ENCODE results near the gene PIK3CB. TPM values are rescaled to one million over a fixed set of nuclear protein-coding genes. Genes with fewer than 3 reads are reported as not detected.

The PIK3CB gene
- total and polyA plus RNA-seq, 10 of the 15 experiments (the other 5 are each of a cell fraction or from before 2014, with no cell fraction given) = 5.0 to 18.4 (median 10.4) TPM

GRCh38 chr3:138797508-138798038 is 37.2 kb downstream of the PIK3CB start (continued):
- no peak for TF ChIP-seq E4F1 (IDR thresholded peaks at IDR 0.05; ENCODE audit: borderline replicate concordance, partially characterized antibody)
- TF ChIP-seq, protein P1, sequence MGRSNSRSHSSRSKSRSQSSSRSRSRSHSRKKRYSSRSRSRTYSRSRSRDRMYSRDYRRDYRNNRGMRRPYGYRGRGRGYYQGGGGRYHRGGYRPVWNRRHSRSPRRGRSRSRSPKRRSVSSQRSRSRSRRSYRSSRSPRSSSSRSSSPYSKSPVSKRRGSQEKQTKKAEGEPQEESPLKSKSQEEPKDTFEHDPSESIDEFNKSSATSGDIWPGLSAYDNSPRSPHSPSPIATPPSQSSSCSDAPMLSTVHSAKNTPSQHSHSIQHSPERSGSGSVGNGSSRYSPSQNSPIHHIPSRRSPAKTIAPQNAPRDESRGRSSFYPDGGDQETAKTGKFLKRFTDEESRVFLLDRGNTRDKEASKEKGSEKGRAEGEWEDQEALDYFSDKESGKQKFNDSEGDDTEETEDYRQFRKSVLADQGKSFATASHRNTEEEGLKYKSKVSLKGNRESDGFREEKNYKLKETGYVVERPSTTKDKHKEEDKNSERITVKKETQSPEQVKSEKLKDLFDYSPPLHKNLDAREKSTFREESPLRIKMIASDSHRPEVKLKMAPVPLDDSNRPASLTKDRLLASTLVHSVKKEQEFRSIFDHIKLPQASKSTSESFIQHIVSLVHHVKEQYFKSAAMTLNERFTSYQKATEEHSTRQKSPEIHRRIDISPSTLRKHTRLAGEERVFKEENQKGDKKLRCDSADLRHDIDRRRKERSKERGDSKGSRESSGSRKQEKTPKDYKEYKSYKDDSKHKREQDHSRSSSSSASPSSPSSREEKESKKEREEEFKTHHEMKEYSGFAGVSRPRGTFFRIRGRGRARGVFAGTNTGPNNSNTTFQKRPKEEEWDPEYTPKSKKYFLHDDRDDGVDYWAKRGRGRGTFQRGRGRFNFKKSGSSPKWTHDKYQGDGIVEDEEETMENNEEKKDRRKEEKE (IDR thresholded peaks at IDR 0.05) = no peak
- TF ChIP-seq ASH2L (IDR thresholded peaks at IDR 0.05; ENCODE audit: borderline replicate concordance, low read depth) = no peak
- no peak for TF ChIP-seq KLF5 (IDR thresholded peaks at IDR 0.05; ENCODE audit: partially characterized antibody)
- no peak for TF ChIP-seq KAT2A (conservative IDR thresholded peaks at IDR 0.05; ENCODE audit: control insufficient read depth, low read depth, low read length)
- TF ChIP-seq RFX5 (IDR thresholded peaks at IDR 0.05; ENCODE audit: low read depth, low read length) = no peak
- no peak for TF ChIP-seq SIX5 (IDR thresholded peaks at IDR 0.05; ENCODE audit: low read depth, low read length, severe bottlenecking)
- no peak for TF ChIP-seq MTA3 (IDR thresholded peaks at IDR 0.05; ENCODE audit: borderline replicate concordance, low read length)
- no peak for TF ChIP-seq YBX1 (IDR thresholded peaks at IDR 0.05)
- no peak for TF ChIP-seq ZNF274 (IDR thresholded peaks at IDR 0.05; ENCODE audit: insufficient read depth, insufficient read length)
- no peak for TF ChIP-seq PRDM15 (CRISPR knock-in tag; IDR thresholded peaks at IDR 0.05)
- no peak for TF ChIP-seq NR2F1 (conservative IDR thresholded peaks at IDR 0.05)
- TF ChIP-seq HDGF (IDR thresholded peaks at IDR 0.05) = no peak
- TF ChIP-seq CREM (IDR thresholded peaks at IDR 0.05; ENCODE audit: low read depth) = no peak
- TF ChIP-seq PAX5 (IDR thresholded peaks at IDR 0.05; ENCODE audit: borderline replicate concordance, low read depth, low read length) = no peak
- TF ChIP-seq NR2C2 (IDR thresholded peaks at IDR 0.05; ENCODE audit: borderline replicate concordance, control insufficient read depth, insufficient read length, low read depth) = no peak
- TF ChIP-seq ZSCAN29 (IDR thresholded peaks at IDR 0.05) = no peak
- TF ChIP-seq ZZZ3 (IDR thresholded peaks at IDR 0.05; ENCODE audit: control insufficient read depth, insufficient read length, low read depth) = no peak
